Activated CD4-positive, alpha-beta T cell treated with anti-CD3 and anti-CD28 coated beads, Interleukin-2, amount 50 U/mL, for 16 hours (primary cell): Measurements from ENCODE around the gene COX5B.
A peak's percentile ranks its signal among the peaks of the same experiment; 100 is the strongest.
"Not testable (repeated sequence)": the region's sequence is repeated elsewhere in the genome, so short reads cannot be mapped to it uniquely, and the experiment has no call there.

Source experiments
- DNase-seq: peaks from one replicate; pipeline ENCODE4 v3.0.0-alpha.2; 2020

Gene COX5B

DNA sequence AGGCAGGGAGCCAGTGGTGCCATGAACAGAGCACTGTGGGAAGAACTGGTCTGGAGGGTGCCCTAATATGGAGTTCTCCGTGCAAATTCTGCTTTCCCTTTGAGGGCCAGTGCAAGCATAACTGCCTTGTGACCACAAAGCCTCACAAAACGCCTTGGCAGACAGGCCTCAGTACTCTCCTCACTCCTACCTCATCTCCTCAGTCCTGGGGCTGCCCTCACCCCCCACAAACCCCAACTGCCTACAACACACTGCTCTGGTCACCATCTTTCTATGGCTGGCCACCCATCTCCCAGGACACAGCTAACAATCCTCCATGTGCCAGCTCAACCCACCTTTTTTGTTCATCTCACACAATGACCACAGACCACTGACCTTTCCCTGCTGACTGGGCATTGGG, 8.9 kb downstream of the COX5B start:
- DNase-seq: no peak

DNA sequence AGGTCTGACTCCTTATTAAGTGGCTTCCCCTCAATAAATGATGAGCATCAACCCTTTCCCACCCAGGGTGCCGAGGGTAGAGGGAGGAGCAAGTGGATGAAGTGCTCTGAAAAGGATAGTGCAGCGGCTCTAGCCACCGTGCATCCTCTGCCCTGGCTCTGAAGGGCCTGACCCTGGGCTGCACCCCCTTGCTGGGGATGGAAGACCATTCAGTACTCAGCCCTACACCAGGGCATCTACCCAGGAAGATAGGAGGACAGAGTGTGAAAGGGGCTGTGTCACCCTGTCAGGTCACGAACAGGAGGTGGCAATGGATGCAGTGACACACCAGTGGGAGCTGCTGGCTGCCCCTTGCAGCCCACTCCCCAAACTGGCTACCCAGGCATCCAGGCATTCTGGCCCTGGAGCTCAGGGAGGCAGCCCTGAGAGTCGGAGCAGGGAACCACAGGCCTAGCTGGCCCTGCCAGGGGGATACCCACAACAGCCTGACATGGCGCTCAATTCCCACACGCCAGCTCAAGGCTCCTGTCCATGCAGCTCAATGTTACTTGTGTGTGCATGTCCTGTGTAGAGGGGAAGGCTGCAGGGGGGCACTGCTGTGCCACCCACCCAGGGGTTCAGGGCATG, 10.4 kb downstream of the COX5B start:
- DNase-seq: no peak

DNA sequence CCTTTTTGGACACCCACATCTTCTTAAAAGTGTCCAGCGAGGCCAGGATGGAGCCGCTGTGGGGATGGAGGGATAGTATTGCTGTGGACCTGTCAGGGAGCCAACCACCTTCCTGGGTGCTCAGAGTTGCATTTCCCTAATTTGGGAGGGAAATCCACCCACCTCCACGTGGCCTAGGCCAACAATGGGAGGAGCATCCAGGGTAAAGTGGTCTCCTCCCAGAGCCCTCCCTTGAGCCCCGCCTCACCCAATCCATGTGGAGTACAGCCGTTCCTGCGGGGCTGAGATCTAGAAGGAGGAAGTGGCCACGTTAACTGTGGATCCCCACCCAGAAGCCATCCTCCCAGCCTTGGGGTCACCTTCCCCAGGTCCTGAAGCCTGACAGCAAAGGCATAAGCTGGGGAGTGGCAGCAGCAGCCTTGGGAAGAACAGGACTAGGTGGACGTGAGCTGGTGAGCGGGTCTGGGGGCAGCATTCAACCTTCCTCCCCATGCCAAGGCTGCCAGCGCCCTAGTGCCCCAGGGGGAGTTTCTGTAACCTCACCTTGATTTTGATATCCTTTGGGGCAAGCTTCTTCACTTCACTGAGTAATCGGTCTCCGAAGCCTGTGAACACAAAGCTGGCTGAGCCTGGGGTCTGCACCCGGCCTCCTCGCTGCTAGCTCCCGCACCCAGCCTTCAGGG, 11.2 kb downstream of the COX5B start:
- DNase-seq: no peak

DNA sequence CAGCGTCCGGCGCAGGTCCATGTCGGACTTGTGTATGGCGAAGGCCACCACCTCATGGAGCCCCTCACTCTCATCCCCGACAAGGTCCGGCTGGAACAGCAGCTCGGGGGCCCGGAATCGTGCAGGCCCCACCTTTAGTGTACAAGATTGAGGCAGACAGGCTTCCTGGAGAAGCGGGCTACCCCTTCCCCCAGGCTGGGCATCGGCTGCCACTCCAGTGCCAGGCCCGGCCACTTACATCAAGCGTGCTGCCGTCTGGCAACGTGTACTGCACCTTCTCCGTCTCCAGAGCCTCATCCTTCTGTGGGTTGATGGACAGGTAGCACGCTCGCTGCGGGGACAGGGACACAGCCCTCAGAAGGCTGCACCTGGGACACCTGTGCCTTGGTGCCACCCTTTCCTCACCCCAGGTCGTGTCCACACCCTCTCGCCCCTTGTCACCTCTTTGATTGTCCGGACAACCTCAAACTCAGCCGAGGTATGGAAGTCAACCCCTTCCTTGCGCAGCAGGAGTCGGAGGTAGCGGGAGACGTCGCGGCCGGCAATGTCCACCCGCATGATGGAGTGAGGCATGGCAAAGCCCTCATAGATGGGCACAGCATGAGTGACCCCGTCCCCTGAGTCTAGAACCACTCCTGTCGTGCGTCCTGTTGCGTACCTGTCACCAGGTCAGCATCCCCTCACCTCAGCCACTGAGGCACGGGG, 12.3 kb downstream of the COX5B start:
- no peak for DNase-seq

DNA sequence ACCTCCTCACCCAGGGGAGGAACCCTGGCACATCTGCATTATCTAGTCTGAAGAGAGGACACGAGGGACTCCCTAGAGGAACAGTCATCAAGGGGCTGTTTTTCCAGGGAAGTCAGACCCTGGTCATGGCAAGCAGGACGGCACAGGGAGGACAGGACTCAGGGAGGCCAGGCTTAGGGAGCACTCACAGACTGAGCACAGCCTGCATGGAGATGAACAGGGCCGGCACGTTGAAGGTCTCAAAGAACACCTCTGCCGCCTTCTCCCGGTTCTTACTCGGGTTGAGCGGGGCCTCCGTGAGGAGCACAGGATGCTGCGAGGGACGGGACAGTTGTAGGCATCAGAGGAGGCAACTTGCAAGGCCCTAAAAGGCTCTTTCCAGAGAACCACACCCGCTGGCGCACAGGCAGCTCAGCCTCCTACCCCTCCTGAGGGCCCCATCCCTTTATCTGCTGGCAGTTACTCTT, 12.9 kb downstream of the COX5B start:
- DNase-seq: no peak

DNA sequence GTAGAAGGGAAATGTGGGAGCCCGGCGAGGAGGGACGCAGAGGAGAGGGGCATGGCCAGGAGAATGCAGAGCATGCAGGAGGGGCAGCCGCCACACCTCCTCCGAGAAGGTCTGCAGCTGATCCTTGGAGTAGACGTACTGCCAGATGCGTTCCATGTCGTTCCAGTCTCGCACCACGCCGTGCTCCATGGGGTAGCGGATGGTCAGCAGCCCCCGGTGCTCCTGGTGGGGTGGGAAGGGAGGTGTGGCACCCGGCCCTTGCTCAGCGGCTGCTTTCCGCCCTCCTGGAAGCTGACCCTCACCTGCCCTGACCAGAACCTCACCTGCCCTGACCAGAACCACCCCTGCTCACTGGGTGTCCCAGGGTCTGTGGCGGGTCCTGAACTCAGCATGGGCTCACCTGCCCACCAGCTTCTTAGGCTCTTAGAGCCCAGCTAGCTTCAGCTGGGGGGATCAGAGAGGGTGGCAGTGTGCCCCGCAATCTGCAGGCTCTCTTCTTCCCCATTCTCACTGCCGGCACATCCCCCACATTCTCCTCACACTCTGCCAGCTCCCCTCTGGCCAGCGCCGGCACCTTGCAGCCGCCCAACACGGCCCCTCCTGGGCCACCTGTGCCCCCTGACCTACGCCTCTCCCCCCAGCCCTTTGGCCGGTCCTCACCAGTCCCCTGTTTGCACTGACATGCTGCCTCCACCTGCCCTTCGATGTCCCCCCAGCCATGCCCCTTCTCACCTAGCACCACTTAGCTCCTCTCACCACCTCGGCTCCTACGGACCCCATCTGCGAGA, 13.6 kb downstream of the COX5B start:
- DNase-seq: no peak

DNA sequence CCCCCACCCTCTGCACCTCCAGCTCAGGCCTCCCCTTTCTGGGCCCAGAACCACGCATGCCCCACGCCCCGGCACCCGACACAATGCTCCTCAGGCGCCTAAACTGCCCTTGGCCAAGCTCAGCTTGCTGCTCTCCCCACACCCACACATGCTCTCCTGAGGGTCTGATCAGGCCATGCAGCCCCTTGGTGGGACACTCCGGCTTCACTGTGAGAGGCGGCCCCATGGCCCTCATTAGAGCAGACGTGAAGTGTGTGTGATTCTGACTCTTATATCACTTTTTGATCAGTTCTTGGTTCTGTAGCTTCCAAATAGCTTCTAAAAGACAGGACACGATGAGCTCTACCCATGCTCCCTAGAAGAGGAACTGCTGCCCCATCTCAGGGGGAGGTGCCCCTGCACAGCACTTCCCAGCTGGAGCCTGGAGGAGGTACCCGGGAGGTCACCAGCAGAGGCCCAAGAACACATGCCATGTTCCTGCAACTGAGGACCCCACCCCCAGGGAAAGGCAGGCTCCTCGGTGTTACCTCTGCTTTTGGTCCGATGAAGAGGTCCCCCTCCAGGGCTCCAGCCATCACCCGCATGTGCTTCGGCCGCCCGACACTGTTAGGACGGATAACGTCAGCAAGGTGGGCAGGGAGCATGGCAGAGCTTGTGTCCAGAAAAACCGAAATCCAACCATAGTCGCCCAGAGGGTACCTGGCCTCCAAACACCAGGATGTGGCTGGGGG, 14.3 kb downstream of the COX5B start:
- DNase-seq: no peak

DNA sequence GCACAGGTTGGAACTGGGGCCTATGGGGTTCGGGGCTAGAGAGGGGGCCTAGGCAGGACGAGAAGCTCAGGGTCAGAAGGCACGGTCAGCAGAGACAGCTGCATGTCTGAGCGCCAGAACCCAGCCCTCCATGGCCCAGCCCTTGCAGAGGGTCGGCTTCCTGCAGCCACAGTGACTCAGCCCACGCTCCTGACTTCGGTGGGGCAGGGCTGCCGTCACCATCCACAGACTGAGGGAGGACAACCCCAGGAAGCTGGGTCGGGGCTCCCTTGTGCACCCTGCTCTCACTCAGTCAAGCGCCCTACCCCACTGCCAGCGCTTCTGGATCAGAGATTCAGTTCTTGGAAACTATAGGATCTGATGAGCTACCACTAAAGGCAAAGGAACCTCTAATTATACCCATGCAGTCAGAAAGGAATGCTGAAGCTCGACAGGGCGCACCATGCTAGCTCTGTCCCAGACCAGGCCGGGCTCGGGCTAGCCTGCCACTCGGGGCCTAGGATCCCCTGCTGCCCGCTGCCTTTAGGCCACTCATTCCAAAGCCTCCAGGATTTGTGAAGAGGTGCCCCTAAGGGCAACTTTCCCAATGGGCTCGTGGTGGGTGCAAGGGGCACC, 15.0 kb downstream of the COX5B start:
- DNase-seq: no peak

DNA sequence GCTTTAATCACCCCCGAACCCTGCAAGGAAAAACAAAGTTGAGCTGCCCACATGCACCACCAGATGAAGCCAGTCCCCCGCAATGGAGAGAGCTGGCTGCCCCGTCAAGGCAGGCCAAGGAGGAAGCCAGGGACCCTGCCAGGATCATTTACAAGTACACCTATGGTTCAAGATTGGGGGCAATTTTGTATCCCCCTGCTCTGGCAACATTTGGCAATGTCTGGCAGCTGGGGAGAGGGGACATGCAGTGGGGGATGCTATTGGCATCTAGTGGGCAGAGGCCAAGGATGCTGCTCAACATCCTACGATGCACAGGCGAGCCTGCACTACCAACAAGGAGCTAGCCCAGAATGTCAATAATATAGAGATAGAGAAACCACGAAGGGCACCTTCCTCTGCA, 16.1 kb downstream of the COX5B start:
- DNase-seq: no peak

DNA sequence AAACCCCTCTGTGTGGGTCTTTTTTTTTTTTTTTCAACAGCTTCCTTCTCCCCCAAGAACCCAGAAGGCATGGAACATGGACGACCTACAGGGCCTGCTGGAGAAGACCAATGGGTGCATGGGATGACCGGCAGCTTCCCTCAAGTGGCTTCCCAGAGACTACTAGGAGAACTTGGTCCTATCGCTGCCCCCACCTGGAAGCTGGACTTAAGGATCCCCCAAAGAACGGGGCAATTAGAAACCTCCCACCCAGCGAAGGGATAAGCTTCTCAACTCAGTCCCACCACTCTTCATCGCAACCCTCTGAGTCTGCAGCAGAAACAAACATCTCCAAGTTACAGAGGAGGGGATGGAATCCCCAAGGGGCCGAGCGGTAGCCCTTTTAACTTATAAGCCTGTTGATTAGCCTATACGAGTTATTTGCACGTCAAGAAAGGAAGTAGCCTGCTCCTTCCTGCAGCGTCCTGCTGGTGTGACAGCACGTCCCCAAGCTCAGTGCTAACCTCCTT, 16.6 kb downstream of the COX5B start:
- DNase-seq: no peak

DNA sequence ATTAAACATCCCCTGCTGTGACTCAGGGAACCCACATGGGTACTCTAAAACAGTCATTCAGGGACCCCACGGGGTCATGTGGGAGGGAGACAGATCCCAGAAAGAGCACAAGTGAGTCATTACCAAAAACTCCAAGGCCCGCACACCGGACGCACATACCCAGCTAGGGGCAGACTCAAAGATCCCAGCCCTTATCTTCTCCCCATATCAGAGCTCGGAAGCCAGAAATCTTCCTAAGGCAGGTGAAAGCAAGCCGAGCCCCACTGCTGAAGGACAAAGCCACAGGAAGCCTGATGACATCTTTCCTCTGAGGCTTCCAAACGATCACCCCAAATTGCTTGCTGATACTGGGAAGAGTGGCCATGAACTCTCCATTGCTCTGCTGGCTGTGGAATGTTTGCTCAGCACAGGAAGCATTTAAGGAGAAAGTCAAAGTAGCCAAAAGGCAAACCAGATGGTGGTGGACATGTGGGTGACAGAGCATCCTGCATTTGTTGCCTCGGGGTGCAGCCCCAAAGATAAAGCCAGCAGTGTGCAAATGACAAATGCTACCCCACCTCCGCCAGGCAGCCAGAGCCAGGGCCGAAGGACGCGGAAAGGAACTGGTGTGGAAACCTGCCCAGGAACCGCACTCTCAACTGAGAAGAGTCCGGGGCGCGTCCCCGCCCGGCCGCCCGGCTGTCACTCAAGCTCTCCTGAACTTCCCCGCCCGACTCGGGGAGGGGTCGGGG, 17.2 kb downstream of the COX5B start:
- DNase-seq: peak; percentile 96

DNA sequence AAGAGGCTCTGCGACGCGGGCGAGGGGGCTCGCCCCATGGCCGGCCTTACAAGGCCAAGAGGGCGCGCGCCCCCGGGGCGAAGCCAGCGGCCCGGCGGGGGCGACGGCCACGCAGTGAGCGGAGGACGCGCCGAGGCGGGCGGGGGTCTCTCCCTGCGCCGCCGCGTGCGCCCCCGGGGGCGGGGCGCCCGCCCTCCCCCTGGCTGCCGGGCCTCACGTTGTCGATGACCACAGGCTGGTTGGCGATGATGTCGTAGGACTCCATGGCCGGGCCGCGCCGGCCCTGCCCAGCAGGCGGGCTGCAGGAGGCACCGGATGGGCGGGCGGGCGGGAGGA, 17.7 kb downstream of the COX5B start:
- DNase-seq: no peak

DNA sequence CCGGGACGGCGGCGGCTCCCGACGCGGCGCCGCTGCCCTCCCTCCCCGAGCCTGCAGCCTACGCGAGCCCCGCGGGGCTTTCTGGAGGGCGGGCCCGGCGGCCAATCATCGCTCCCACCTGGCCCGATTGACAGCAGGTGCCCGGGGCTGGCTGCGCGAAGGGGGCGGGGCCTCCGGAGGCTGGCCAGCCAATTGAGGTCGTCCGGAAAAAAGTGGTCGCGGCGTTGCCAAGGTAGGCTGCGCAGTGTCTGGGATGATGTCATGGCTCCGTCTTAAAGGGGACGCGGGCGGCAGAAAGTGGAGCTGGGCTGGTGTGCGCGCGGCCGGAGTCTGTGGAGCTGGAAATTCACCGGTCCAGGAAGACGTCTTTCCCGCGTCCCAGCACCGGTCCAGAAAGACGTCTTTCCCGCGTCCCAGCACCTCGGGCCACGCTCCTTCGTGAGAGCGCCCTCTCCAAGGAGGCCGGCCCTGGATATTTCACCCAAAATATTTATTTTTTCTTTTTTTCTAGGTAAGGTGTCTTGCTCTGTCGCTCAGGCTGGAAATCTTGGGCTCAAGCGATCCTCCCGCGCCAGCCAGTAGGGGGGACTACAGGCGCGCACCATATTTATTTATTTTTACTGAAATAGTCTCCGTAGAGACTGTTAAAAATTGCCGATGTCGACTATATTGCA, 18.2 kb downstream of the COX5B start, which contains the start of gene ACTR1B:
Gene ACTR1B, minus strand, starts transcription at position 83 of the 674 bp plus-strand sequence. CDS start 154 bp downstream, outside the sequence.
- DNase-seq: peak; percentile 99

DNA sequence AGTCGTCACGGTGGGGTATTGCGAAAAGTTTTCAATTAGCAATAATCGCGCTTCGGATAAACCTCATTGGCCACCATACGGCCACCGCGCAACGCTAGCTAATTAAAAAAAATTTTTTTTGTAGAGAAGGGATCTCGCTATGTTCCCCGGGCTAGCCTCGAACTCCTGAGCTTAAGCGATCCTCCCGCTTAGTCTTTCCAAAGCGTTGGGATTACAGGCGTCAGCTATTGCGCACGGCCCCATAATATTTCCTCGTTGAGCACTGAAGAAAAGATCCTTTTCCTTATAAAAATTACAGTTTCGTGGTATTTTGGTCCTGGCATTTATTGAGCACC, 18.7 kb downstream of the COX5B start:
- no peak for DNase-seq

DNA sequence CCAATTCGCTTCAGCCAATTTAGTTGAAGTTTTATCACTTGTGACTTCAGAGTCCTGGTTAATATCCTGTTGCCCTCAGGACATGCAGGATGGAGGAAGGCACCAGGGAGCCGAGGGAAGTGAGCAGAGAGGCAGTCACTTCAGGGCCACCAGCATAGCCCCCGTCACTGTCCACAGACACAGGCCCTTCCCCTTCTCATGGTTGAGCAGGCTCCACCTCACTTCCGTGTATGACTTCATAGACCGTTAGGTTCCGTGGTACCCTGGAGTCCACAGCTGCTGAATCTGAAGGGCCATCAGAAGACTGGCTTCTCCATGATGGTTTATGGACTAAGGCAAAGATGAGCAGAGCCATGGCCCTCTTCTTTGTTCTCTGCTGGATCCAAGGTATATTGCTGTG, 23.6 kb downstream of the COX5B start, which contains the start of gene C2orf92:
Gene C2orf92, plus strand, starts transcription at position 266 of the 400 bp plus-strand sequence. Its CDS starts 76 bp downstream, at position 342.
- DNase-seq: no peak

DNA sequence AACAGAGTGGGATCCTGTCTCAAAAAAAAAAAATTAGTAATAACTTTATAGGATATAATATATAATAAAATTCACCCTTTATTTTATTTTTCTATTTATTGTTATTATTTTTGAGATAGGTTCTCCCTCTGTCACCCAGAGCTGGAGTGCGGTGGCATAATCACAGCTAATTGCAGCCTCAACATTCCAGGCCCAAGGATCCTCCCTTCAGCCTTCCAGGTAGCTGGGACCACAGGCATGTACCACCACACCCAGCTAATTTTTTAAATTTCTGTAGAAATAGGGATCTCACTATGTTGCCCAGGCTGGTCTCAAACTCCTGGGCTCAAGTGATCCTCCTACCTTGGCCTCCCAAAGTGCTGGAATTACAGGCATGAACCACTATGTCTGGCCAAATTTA, 24.6 kb downstream of the COX5B start:
- DNase-seq: no peak

DNA sequence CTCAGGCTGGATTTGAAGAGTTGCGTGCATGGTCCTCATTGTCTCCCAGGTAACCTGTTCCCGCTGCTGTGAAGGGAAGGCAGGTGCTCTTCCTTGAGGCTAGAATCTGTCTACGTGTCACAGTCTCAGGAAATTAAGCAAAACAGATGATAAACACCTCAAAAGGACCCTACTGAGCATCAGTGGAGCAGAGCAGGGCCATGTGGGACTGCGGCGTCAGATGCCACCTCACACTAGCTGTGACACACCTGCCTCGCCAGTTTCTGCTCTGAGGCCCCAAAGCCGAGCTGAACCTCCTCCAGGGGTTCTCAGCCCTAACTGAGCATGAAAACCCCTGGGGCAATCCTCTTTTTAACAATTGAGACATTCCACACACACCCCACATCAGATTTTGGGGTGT, 25.7 kb downstream of the COX5B start:
- no peak for DNase-seq

DNA sequence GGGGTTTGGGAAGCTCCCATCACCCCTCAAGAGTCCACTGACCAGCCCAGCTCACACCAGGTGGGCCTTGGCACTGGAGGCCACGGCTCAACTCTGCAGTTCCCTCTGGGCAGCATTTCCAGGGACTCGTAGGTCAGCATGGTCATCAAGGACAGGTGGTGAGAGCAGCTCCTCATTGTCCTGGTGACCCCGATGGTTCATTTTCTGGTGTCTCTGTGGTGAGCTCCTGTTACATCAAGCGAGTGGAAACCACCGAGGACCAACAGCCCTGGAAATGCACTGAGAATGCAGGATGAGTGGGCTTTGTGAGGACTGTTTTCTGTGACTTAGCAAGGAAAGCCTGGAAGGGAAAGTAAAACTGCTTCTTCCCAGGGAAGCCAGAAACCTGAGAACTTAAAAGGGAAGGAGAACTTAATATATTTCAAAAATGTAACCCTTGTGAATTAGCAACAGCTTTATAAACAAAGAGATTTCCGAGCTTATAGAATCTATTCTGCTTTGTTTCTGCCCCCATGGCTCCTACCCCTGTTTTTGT, 26.8 kb downstream of the COX5B start:
- not testable (repeated sequence) for DNase-seq

DNA sequence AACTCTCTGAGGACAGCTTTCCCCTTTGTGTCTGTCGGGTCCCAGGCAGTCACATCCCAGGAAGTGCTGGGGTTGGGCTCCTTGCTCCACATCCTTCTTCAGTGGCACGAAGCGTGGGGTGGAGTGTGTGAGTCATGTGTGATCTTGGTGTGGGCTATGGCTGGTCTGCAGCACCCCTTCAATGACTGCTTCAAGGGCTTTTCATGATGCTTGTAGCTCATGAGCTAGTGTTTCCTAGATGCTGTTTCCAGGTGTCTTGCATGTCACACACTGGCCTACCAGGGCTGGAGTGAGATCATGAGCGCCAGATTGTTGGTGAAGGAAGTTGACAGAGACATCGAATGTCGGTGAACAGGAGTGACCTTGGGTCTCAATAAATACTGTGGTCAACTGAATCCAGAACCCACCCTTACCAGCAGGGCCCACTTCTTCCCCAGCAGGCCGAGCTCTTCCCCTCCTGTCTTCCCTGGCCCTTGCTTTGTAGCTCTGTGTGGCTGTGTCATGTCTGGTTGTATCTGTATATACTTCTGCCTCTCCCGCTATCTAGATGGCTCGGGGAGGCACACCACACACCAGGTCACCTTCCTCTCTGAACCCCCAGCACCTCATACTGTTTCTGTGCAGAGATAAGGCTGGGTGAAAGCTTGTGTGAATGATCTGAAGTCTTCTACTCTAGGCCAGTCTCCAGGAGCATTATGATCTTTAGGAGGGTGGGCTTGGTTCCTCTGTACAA, 27.5 kb downstream of the COX5B start:
- no peak for DNase-seq

DNA sequence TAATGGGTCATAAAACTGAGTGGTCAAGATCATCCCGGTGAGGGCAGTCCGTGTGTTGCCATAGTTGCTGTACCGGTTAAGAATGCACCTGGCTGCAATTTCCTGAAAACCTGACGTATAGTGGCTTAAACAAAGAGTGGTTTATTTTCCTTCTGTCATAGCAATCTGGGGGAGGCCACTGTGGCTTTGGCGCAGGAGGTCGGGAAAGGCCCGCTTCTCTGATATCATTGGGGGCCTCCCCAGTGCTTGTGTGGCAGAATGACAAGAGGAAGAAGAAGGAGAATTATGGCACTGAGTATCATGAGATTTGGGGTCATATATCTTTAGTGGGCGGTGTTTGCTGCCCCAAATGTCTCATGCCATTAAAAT, 28.0 kb downstream of the COX5B start:
- no peak for DNase-seq
